Sigmoid colon (tissue), 7 donors: ENCODE data around the gene MAVS. TPM values are rescaled to one million over a fixed set of nuclear protein-coding genes. Genes with fewer than 3 reads are reported as not detected.
A peak's percentile ranks its signal among the peaks of the same experiment; 100 is the strongest.

ENCODE experiments used
- DNase-seq: peaks from one replicate; pipeline ENCODE4 v3.0.0-alpha.2; 2019
- H3K27ac ChIP-seq, 4 donors: fragments of 200-600 bp; sonication (generic); one replicate each; pipeline ENCODE4 v1.5.1; 2016 to 2019; ENCODE audit warnings: mild to moderate bottlenecking in 1 of 4
- H3K27me3 ChIP-seq, 3 donors: fragments of 200-600 bp; sonication (generic); one replicate each; pipeline ENCODE4 v1.5.1; 2019; ENCODE audit warnings: mild to moderate bottlenecking in 1 of 3
- H3K36me3 ChIP-seq, 4 donors: fragments of 200-600 bp; sonication (generic); one replicate each; pipeline ENCODE4 v1.5.1; 2016 to 2019
- H3K4me1 ChIP-seq, 4 donors: fragments of 200-600 bp; sonication (generic); one replicate each; pipeline ENCODE4 v1.5.1; 2017 to 2019
- H3K4me3 ChIP-seq, 4 donors: fragments of 200-600 bp; sonication (generic); one replicate each; pipeline ENCODE4 v1.5.1; 2017 to 2019; ENCODE audit warnings: mild to moderate bottlenecking in 2 of 4, moderate library complexity in 1 of 4
- H3K9me3 ChIP-seq, 4 donors: fragments of 200-600 bp in 3 of 4; sonication (generic) in 3 of 4; one replicate each; pipeline versions ENCODE4 v1.5.1 to v1.6.1; 2013 to 2019
- CTCF ChIP-seq, 4 experiments: fragments of 450-650 bp in 3 of 4; fragments of 200-600 bp in 1 of 4; IDR thresholded peaks; one replicate each; pipeline ENCODE4 v1.5.1; 2016 to 2019; ENCODE audit warnings: antibody characterized with exemption in 4 of 4, mild to moderate bottlenecking in 3 of 4, moderate library complexity in 2 of 4
- EP300 ChIP-seq, 4 donors: sonication (generic); formaldehyde crosslinking; IDR thresholded peaks; one replicate each; pipeline ENCODE4 v1.6.1; 2017; ENCODE audit warnings: antibody characterized with exemption in 4 of 4
- POLR2A ChIP-seq, 2 donors: fragments of 450-650 bp; IDR thresholded peaks; one replicate each; pipeline ENCODE4 v1.6.1; 2016; ENCODE audit warnings: antibody characterized with exemption in 2 of 2, mild to moderate bottlenecking in 2 of 2, moderate library complexity in 2 of 2
- POLR2AphosphoS5 ChIP-seq, 4 donors: sonication (generic); formaldehyde crosslinking; IDR thresholded peaks; one replicate each; pipeline ENCODE4 v1.6.1; 2017; ENCODE audit warnings: antibody characterized with exemption in 4 of 4
- WGBS, 2 donors: extraction: QIAGEN DNeasy Blood & Tissue Kit; methylation state at CpG; one replicate each; pipeline ENCODE4 v1.1.7; 2013; 5-methylcytosine and 5-hydroxymethylcytosine counted together
- intact Hi-C: fragments of 100-400 bp; cut with DNase I; formaldehyde crosslinking; loops from one replicate; pipeline ENCODE4 v1.15.1; 2023
- polyA plus RNA-seq, 3 donors: library from polyadenylated mRNA; stranded (reverse); fragments of 200-250 nt; gene quantifications; one replicate each; pipeline ENCODE4 v1.2.3, GENCODE V29; 2013
- total RNA-seq, 4 donors: library from RNA; depleted of rRNA; stranded (reverse); fragments of >200 nt; gene quantifications; one replicate each; pipeline ENCODE4 v1.1.0, GENCODE V29; 2016
- donor health status: healthy with polysubstance abuse.
- donor health status: Bipolar disorder and iron deficiency.
- donor health status: healthy.

The MAVS gene
- total RNA-seq (10 to 100 TPM; 15.7 to 29.4 (median 19.7) TPM), polyA plus RNA-seq (10 to 100 TPM in 2 of 3 donors, 1 to 10 TPM in 1; 9.6 to 55.2 (median 18.0) TPM)

DNA sequence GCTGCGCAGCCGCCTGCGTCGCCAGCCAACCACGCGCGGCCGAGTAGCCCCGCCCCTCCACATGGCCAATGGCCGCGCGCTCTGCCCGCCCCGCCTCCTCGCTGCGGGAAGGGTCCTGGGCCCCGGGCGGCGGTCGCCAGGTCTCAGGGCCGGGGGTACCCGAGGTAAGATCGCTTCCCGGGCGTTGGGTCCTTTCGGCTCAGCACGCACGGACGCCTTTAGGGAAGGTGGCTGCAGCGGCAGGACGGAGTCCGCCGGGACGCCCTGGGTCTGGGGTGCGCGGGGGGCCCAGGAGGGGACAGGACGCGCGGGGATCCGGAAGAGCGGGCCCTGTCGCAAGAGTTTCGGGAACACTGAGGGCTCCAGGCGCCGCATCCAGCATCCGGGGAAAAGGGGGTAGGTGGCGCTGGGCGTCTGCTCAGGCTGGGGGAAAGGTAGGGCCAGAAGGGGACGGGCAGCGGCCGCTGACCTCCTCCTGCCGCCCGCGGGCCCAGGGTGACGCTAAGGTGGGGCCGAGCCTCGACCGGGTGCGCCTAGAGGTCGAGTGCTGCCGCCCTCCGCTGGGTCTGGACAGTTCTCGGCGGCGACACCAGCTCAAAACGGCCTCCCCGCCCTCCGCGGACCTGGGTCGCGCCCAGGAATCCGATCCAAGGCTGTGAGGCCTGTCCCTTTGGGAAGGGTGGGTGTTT lies at the start of gene MAVS:
Gene MAVS (plus strand): TSS at position 95 of the 689 bp plus-strand sequence. CDS start 7,791 bp downstream, outside the sequence.
- H3K4me1 ChIP-seq: peaks cover 0 to 25% (median 17%) of the 10 kb centered on the region in 4 donors
- TF ChIP-seq POLR2A (IDR thresholded peaks at IDR 0.05) (peak; percentile 42 to 53), CTCF (IDR thresholded peaks at IDR 0.05) (no peak), POLR2AphosphoS5 (IDR thresholded peaks at IDR 0.05) (peak; percentile 72 to 93 (median 88)), EP300 (IDR thresholded peaks at IDR 0.05) (no peak)
- H3K4me3 ChIP-seq: peak within 1 kb of the TSS; percentile 88 to 98 (median 94)
- WGBS, 2 donors: 0% methylated on average over 72 of the region's 72 CpGs
- no peaks in the 10 kb centered on the region for H3K36me3 ChIP-seq
- DNase-seq: peak; percentile 94
- no peaks in the 10 kb centered on the region for H3K27me3 ChIP-seq
- H3K9me3 ChIP-seq: no peaks in the 10 kb centered on the region
- H3K27ac ChIP-seq: peak within 1 kb of the TSS; percentile 90 to 98 (median 94)
- intact Hi-C loops: loop anchor here (10.0 kb wide), 2 partner anchors 162 to 238 kb away; partner anchors contain the start of gene ADAM33

DNA sequence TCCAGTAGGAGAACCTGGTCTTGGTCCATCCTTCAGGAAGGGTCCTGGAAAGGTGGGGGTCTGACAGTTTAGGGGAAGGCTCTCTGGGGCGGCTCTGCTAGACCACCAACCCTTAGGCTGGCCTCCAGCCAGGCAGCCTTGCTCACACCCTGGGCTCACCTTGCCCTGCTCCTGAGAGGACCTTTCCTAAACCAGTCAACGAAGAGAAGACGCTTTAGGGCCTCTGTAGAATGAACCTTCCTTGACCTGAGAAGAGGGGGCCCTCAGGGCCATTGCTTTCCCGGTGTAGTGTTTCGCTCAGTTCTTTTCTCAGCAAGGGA lies 49.4 kb upstream of the MAVS start:
- Histone ChIP-seq H3K4me3 (peak overlapping the region; percentile 44 to 79 (median 70)), H3K27me3 (no peaks in the 10 kb centered on the region), H3K4me1 (peaks cover 0 to 50% (median 44%) of the 10 kb centered on the region in 4 donors), H3K9me3 (no peaks in the 10 kb centered on the region), H3K27ac (peak overlapping the region; percentile 96 to 99 (median 98)), H3K36me3 (peaks cover 7 to 36% (median 24%) of the 10 kb centered on the region in 4 donors)
- no peak for TF ChIP-seq POLR2A (IDR thresholded peaks at IDR 0.05)
- TF ChIP-seq EP300 (IDR thresholded peaks at IDR 0.05): no peak
- no peak for TF ChIP-seq POLR2AphosphoS5 (IDR thresholded peaks at IDR 0.05)
- TF ChIP-seq CTCF (IDR thresholded peaks at IDR 0.05): no peak
- DNase-seq: no peak
- 77 to 83% methylated on average over 5 of the region's 5 CpGs for WGBS, 2 donors
- intact Hi-C loops: loop anchor here (2.0 kb wide), 1 partner anchor 14 kb away; no protein-coding TSS in a partner anchor

GRCh38 chr20:3797592-3798372 lies 48.9 kb upstream of the MAVS start:
- H3K4me1 ChIP-seq: peaks cover 0 to 50% (median 44%) of the 10 kb centered on the region in 4 donors
- peak overlapping the region; percentile 47 to 99 (median 98) for H3K27ac ChIP-seq
- TF ChIP-seq CTCF (IDR thresholded peaks at IDR 0.05): no peak
- H3K4me3 ChIP-seq: peak overlapping the region in 3 of 4 donors; percentile 68 to 79 (median 72)
- no peaks in the 10 kb centered on the region for H3K27me3 ChIP-seq
- no peaks in the 10 kb centered on the region for H3K9me3 ChIP-seq
- WGBS, 2 donors: 46 to 53% methylated on average over 19 of the region's 19 CpGs
- intact Hi-C loops: loop anchor here (2.0 kb wide), 1 partner anchor 13 kb away; no protein-coding TSS in a partner anchor
- DNase-seq: no peak
- peaks cover 7 to 42% (median 30%) of the 10 kb centered on the region in 4 donors for H3K36me3 ChIP-seq

DNA sequence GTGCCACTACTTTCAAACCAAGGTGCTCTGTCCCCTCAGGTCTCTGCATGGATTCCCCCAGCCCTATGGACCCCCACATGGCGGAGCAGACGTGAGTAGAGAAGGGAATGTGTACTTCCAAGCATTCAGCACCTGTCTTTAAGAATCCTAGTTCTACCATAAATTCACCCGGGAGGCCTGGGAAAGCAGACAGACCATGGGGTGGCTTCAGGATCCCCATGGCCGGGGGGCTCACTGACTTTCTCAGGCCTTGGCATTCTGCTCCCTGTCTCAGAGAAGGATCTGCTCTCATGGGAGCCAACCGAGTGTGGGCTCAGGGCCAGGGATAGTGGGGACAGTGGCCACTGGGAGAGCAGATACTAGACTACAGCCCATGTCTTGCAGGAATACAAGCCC lies 48.3 kb upstream of the MAVS start:
- no peaks in the 10 kb centered on the region for H3K9me3 ChIP-seq
- peaks cover 0 to 50% (median 44%) of the 10 kb centered on the region in 4 donors for H3K4me1 ChIP-seq
- no peak overlapping the region for H3K4me3 ChIP-seq
- H3K27ac ChIP-seq: peak overlapping the region; percentile 47 to 99 (median 74)
- H3K36me3 ChIP-seq: peaks cover 7 to 48% (median 35%) of the 10 kb centered on the region in 4 donors
- DNase-seq: no peak
- intact Hi-C loops: no loop called here
- no peak for TF ChIP-seq POLR2AphosphoS5 (IDR thresholded peaks at IDR 0.05)
- H3K27me3 ChIP-seq: no peaks in the 10 kb centered on the region
- WGBS, 2 donors: 69 to 74% methylated on average over 5 of the region's 5 CpGs

GRCh38 chr20:3798908-3799248 lies 47.8 kb upstream of the MAVS start:
- DNase-seq: no peak
- no peaks in the 10 kb centered on the region for H3K27me3 ChIP-seq
- H3K4me1 ChIP-seq: peaks cover 0 to 50% (median 44%) of the 10 kb centered on the region in 4 donors
- WGBS, 2 donors: 83 to 92% methylated on average over 3 of the region's 3 CpGs
- no peak for TF ChIP-seq POLR2AphosphoS5 (IDR thresholded peaks at IDR 0.05)
- TF ChIP-seq EP300 (IDR thresholded peaks at IDR 0.05): no peak
- TF ChIP-seq POLR2A (IDR thresholded peaks at IDR 0.05): no peak
- no peak for TF ChIP-seq CTCF (IDR thresholded peaks at IDR 0.05)
- H3K27ac ChIP-seq: peak overlapping the region; percentile 47 to 99 (median 74)
- peaks cover 10 to 53% (median 40%) of the 10 kb centered on the region in 4 donors for H3K36me3 ChIP-seq
- intact Hi-C loops: no loop called here
- no peak overlapping the region for H3K4me3 ChIP-seq
- H3K9me3 ChIP-seq: no peaks in the 10 kb centered on the region
